SK-N-SH (cell line): ENCODE measurements around the gene PIF1.

Experiments
- CHD2 ChIP-seq: fragments of 150-350 bp; IDR thresholded peaks from 2 replicates; pipeline ENCODE4 v1.6.1; 2018; ENCODE audit warnings: low read length; ENCODE audit not compliant: partially characterized antibody
- CTCF ChIP-seq: fragments of 200-600 bp; sonication (generic); IDR thresholded peaks from 2 replicates; pipeline ENCODE4 v1.6.1; 2017; ENCODE audit warnings: antibody characterized with exemption, mild to moderate bottlenecking, moderate library complexity
- GABPA ChIP-seq: IDR thresholded peaks from 2 replicates; pipeline ENCODE4 v1.4.0; 2012; ENCODE audit warnings: low read depth, mild to moderate bottlenecking
- REST ChIP-seq: IDR thresholded peaks from 2 replicates; pipeline ENCODE4 v1.6.1; 2012; ENCODE audit warnings: mild to moderate bottlenecking, low read depth, low read length, moderate library complexity
- TCF12 ChIP-seq: IDR thresholded peaks from 2 replicates; pipeline ENCODE4 v1.4.0; 2012
- USF1 ChIP-seq: IDR thresholded peaks from 2 replicates; pipeline ENCODE4 v1.4.0; 2012; ENCODE audit warnings: low read depth, borderline replicate concordance
- USF2 ChIP-seq: fragments of 150-350 bp; IDR thresholded peaks from 2 replicates; pipeline ENCODE4 v1.6.1; 2017; ENCODE audit warnings: antibody characterized with exemption, low read length, low read depth, borderline replicate concordance

- no peak for TF ChIP-seq USF1
- TF ChIP-seq TCF12 = 0 out of 2 replicates have a peak, but pooled peaks have one; percentile 22
- TF ChIP-seq USF2 = no peak
- no peak for TF ChIP-seq CHD2
- TF ChIP-seq CTCF = no peak
- TF ChIP-seq REST = no peak
- TF ChIP-seq GABPA = no peak
Observed at GRCh38 chr15:64854526-64854925, 29.1 kb upstream of the PIF1 start.
